ENCODE measurements around the gene TEX13B.

TEX13B gene

DNA sequence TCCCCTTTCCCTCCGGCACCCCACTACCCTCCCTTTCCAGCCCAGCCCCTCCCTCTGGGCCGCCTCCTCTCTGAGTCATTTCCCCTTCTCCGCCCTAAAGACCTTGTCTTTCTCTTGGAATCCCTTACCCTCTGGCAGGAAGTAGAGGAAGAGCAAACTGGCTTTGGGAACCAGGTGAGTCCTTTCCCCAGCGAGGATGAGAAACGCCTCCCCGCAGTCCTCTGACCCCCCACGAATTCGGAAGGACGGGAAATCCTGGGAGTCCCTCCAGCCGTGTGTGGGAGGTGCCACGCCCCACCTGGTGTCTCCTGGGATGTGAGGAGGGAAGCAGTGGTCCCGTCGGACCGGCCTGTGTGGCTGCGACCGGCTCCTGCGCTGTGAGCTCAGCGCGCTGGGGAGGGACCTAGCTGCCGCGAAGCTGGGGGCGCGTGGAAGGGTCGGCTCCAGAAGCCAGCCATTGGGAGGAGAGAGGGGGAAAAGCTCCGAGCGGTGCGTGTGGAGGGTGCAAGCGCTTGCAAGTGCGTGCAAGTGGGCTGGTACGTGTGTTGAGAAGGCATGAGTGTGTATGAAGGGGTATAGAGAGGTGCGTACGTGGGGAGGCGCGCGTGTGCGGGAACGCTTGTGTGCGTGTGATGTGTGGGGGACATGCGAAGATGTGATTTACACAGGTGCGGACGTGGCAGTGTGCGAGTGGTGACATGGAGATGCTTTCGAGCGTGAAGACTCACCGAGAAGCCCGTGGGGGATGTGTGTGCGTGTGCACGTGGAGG is 46.3 kb downstream of the TEX13B start:
- no peak for DNase-seq

DNA sequence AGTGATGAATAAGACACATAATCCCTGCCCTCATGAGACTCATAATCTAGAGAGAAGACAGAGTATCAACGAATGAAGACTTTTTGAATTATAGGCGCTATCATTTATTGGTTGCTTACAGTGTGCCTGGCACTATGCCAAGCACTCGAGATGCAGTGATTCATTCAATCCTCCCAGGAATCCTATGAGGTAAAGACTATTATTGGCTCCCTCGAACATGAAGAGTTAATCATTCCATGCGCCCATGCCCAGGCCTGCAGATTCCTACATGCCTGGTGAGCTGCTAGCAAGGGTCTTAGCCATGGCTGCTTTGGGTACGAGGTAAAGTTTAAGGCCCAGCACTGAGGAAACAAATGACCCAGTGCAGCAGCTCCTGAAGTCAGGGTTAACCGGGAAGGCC is 47.0 kb downstream of the TEX13B start:
- no peak for DNase-seq

DNA sequence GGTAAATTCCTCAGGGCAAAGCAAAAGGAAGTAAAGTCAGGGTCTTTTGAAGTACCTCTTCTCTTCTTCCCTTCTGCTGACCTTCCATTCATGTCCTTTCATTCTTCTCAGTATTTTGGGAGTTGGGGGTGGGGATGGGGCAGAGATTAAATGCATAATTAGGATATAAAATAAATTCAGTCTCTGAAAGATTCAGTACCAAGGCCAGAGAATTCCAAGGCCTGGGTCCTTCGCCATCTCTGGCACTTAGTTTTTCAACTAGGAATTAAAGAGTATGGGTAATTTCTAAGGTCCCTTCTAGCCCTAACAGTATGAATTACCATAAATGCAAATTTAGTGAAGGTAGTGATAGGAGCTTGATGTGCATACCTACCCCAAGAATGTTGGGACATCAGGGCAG is 47.9 kb downstream of the TEX13B start:
- DNase-seq = no peak

Measured in suppressor macrophage treated with lipopolysaccharide for 4 hours (primary cell).